Right renal cortex interstitium (tissue), 3 donors: ENCODE data around the gene CYTH1. TPM values are rescaled to one million over a fixed set of nuclear protein-coding genes. Genes with fewer than 3 reads are reported as not detected.

Experiments used
- DNase-seq, 3 donors: peaks; one replicate each; pipeline ENCODE4 v3.0.0-alpha.2; 2013; ENCODE audit warnings: low read depth in 3 of 3, low spot score in 2 of 3
- polyA plus RNA-seq, 3 donors: library from polyadenylated mRNA; unstranded; fragments of 120-200 nt; gene quantifications; one replicate each; pipeline ENCODE4 v1.2.1, GENCODE V29; 2013; ENCODE audit not compliant: insufficient read length in 3 of 3

CYTH1 gene
- polyA plus RNA-seq, 3 donors, result 21.1 to 24.3 (median 21.8) TPM

DNA sequence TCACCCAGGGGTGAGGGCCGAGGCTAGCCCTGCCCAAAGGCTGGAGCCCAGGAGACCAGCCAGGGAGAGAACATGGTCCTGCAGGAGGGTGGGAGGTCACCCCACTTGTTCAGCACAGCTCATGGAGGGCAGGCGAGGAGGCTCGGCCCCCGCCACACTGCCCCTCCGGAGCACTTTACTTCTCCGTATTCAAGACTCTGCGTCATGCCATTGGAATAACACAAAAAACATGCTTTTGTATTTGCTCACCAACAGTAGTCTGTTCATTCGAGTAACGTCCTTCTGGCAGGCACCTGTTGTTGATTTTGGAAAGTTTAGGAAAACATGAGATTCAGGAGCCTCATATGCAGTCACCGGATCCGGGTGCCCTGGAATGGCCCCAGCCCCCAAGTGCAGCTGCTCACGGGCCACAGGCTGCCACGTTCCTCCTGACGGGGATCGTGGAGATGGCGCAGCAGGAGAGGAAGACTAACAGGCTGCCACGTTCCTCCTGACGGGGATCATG, 123.7 kb downstream of the CYTH1 start:
- no peak for DNase-seq

DNA sequence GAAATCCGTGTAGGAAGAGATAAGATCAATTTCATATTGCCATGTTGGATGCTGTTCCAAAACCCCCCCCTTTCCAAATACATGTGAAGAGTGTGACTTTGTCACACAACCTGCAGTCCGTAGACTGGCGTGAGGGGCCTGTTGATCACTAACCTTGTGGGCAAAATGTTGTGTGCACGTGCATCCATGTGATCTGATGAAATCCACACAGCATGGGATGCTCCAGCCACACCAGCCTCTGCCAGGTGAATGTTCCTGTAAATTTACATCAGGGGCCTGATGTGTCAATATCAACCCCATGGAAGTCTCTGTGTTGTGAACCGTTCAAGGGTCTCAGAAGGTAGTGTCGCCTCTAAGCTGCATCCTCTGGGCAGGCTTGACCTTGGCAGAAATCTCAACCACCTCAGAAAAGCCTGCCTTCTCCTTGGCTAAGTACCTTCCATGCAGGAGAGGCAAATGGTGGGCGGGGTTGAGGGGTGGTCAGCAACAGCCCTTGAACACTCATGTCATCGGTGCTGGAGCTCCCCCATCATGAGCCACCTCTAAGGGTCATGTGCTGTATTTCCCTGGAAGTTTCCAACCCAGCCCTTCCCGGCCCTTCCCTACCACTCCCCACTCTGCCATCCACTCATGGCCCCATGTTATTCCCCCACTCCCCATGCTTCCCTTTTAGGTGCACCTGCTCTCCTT, 126.7 kb downstream of the CYTH1 start:
- no peak for DNase-seq

DNA sequence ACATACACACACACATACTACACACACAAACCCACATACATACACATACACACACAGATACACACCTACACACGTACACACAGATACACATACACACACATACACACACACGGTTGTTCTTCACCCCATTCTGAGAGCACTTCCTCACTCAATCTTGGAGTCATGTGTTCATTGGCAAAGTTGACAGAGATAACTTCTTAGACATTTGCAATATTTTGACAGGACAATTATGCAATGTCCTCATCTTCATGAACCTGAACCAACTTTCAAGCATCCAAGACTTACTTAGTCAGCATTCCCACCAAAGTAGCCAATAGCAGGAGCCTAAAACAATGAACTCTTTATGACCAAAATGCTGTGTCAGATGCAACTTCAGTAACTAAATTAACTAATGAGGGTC, 127.7 kb downstream of the CYTH1 start:
- DNase-seq, result no peak

DNA sequence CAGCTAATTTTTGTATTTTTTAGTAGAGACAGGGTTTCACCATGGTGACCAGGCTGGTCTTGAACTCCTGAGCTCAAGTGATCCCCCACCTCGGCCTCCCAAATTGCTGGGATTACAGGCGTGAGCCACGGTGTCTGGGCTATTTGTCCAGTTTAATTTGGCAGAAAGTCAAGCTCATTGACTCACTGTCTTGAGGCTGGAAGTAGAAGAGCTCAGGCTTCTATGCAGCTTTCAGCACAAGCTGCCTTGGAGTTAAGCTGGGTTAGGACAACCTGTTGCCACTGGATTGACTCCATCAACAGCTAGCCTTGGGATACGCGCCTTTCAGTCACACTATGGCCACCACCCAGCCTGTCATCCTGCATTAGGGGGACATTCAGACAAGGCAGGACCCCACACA, 128.7 kb downstream of the CYTH1 start:
- no peak for DNase-seq

DNA sequence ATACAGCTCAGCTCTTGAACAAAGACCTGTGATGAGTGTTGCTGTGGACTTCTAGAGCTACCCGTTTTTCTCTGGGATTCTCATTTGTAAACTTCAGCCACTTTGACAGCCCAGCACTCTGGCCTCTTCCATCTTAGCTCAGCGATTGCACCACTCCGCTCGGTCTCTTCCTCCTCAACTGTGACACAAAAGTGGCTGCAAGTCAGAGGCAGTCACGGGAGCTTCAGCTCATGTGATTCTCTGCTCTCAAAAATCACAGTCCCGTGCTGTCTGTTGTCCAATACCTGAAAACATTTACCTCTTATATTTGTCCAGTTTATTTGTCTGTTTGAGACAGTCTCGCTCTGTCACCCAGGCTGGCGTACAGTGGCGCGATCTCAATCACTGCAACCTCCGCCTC, 129.2 kb downstream of the CYTH1 start:
- DNase-seq, result no peak

DNA sequence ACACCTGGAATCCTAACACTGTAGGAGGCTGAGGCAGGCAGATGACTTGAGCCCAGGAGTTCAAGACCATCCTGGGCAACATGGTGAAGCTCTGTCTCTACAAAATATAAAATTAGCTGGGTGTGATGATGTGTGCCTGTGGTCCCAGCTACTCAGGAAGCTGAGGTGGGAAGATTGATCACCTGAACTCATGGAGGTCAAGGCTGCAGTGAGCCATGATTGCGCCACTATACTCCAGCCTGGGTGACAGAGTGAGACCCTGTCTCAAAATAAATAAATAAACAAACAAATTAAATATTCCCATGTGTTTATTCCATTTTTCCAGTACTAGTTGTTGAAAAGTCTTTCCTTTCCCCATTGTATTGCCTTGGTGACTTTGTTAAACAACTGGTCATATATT, 130.0 kb downstream of the CYTH1 start:
- DNase-seq, result no peak

DNA sequence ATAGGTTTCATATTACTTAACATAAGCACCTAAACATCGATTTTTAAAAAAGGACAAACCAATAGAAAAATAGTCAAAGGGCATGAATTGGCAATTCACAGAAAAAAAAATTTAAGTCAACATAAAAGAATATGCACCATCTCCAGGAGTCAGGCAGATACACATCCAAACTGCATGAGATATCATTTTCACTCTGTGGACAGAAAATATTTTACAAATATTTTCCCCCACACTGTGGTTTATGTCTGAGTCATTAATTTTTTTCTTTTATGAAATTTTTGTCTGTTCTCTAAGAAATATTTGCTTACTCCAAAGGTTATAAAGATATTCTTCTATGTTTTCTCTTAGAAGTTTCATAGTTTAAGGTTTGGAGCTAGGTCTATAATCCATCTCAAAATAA, 130.5 kb downstream of the CYTH1 start:
- no peak for DNase-seq

DNA sequence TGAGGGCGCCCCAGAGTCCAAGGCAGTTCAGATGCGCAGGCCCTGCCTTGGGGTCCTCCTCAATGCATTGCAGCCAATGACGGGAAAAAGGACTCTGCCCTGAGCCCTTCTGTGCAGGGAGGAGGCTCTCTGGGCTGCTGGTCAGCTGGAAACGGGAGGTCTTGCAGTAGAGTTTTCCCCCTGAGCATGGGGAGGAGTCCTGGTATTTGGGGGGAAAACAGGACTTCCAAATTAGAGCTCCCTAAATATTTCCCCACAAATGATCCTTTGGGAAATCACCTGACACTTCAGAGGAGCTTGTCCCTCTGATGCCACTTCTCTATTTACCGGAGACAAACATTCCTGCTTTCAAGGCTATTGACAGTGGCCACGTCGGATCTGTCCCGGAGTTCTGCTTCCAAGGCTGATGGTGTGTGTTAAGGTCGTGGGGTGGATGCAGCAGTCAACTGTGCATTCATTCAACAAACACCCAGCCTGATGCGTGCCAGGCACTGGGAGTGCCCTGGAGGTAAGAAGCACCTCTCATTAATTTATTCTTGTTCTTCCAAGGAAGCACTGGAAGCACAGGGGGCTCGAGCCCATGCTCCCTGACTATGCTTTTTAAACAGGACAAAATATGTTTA, 131.9 kb downstream of the CYTH1 start:
- DNase-seq, result no peak

DNA sequence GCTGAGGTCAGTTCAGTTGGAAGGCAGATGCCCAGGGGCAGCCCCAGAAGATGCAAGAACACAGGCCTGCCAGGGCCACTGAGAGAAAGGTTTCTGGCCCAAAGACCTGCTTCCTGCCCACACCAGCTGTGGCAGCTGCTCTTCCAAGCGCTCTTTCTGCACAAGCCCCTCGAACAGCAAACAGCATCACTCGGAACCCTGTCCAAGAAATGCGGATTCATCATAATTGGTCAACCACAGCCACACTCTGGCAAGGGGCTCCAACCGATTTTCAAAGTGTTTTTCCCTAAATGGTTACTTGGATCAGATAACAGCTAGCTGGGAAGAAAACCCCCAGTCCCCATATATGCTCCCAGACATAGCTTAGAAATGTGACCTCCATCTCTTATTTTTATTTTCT, 133.8 kb downstream of the CYTH1 start:
- DNase-seq, result no peak

DNA sequence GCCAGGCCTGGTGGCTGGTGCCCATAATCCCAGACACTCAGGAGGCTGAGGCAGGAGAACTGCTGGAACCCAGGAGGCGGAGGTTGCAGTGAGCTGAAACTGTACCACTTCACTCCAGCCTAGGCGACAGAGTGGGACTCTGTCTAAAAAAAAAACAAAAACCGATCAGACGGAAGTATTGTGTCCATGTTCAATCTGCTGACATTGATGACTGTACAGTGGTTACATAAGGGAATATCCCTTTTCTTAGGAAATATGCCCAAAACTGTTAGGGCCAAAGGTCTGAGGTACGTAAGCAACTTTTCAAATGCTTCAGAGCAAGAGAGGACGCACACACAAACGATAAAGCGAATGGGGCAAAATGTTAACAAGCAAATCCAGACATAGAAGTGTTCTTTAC, 135.0 kb downstream of the CYTH1 start:
- no peak for DNase-seq

DNA sequence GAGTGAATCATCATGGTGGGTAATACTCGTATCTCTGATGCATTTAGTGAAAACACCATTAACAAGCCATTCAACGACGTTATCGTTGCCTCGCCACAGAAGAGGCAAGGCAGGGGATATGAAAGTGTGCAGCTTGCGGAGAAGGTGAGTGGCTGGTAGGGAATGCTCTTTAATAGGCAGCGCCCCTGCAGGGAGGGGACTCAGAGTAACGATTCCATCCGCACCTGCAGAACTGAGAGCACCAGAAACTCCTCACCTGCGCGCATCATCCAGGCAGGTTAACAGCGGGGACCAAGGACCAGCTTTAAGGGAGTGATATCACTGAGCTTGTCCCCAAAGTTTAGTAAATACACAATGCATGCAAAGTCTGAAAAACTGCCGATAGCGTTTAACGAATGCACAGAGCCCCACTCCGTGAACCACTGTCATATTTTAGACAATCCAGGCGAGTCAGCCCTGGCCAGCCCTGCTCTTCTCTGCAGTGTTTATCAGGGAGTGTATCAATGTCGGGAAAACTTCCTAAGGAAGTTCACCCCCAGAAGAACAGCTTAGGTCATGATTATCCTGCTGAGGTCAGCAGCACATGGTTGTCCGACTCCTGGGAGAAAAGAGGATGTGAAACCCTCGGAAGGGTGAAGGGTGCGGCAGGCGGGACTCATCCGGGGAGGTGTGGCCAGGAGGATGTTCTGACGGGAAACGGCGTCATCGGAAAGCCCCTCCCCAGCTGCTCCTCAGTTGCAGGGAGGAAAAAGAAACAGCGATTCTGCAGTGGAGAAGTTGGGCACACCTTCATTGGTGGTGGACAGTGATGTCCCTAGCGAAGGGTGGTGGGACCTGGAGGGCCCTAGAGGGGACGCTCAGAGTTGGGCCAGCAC, 136.4 kb downstream of the CYTH1 start:
- no peak for DNase-seq

DNA sequence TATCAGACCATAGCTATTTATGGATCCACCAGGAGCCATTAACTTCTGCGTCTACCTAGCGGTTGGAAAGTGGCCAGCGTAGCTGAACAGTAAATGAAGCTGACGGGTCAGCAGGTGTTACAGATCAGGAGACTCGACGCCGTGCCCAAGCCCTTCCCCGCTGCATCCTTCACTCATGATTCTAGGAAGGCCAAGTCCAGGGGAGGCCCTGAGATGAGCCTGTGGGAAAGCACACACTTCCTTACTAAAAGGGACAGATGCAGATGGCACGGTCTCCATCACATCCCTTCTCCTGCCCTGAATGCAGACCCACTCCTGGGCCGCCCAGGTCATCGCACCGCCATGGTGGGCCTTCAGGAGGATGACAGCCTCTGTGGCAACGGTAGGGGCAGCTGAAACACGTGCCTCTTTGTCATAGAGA, 137.1 kb downstream of the CYTH1 start:
- no peak for DNase-seq

DNA sequence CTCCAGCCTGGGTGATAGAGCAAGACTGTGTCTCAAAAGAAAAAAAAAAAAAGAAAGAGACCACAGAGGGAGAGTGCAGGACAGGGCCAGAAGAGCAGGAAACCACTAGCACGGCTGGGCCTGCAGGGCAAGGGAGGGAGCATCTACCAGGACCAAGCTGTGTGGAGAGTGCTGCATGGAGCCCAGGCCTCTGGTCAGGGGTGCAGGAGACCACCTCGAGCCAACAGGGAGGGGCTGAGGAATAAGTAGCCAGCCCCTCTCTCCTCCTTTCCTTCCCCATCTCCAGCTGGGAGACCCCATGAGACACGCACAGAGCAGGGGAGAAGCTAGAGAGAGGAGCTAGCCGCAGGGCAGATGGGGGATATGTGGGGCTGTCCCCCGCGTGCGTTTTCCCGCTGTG, 137.8 kb downstream of the CYTH1 start:
- DNase-seq, result no peak

DNA sequence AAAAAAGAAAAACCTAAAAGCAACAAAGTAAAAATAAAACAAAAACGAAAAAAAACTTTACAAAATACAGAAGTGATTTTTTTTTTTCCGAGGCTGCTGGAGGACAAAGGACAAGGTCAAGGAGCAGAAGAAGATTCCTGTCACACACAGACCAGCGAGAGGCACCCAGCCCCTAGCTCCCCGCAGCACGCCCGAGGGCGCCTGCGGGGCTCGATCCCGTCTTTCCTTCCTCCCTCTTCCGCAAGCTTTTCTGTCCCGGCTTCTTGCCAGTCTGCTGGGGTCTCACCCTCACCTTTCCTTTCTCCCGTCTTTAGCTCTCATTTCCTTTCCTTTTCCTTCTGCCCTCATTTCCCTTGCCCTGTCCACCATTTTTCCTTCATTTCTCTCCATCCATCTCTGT, 138.7 kb downstream of the CYTH1 start:
- no peak for DNase-seq

DNA sequence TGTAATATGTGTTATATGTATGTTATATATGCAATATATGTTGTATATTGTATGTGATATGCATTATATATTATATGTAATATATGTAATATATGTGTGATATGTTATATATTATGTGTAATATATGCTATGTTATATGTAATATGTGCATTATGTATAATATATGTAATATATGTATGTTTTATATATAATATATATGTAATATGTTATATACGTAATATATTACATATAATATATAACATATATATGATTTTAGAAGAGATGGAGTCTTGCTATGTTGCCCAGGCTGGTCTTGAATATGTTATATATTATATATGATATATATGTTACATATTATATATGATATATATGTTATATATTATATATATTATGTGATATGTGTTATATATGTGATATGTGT, 139.4 kb downstream of the CYTH1 start:
- no peak for DNase-seq

DNA sequence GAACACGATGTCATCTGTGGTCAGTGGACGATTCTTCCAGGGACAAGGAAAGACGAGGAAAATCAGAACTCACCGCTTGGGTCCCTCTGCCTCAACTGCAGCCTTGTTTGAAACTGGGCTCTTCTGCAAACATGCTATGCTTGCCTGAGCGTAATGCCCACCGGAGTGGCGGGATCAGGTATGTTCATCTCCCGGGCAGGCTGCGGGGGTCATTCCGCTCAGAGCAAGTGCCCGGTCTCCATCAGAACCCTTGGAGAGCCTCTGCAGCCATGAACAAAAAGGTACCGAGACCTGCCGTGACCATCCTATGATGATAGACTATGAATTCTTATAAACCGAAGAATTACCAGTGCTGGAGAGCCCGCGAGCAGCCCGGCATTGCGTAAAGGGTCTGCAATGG, 140.4 kb downstream of the CYTH1 start:
- DNase-seq, result no peak

DNA sequence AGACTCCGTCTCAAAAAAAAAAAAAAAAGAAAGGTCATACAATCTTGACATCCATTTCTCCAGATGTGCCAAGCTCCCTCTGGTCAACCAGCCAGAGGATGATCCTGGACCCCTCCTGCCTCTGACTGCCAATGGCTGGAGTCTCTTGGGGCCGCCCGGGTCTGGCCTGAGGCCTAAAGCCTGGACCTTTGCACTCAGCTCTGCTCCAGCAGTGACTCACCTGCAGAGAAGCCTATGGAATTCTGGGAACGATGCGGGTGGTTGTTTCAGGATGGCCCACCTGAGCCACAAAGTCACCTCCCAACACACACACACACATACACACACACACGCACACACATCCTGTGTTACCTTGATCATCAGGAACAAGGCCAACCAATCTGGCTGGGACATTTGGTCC, 140.8 kb downstream of the CYTH1 start:
- DNase-seq, result no peak

DNA sequence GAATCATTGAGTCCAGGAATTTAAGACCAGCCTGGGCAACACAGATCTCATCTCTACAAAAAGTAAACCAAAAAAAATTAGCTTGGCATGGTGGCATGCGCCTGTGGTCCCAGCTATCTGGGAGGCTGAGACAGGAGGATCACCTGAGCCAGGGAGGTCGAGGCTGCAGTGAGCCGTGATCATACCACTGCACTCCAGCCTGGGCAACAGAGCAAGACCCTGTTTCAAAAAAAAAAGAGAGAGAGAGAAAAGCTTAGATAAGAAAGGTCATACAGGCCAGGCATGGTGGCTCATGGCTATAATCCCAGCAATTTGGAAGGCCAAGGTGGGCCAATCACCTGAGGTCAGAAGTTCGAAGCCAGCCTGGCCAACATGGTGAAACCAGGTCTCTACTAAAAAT, 141.4 kb downstream of the CYTH1 start:
- DNase-seq, result no peak

DNA sequence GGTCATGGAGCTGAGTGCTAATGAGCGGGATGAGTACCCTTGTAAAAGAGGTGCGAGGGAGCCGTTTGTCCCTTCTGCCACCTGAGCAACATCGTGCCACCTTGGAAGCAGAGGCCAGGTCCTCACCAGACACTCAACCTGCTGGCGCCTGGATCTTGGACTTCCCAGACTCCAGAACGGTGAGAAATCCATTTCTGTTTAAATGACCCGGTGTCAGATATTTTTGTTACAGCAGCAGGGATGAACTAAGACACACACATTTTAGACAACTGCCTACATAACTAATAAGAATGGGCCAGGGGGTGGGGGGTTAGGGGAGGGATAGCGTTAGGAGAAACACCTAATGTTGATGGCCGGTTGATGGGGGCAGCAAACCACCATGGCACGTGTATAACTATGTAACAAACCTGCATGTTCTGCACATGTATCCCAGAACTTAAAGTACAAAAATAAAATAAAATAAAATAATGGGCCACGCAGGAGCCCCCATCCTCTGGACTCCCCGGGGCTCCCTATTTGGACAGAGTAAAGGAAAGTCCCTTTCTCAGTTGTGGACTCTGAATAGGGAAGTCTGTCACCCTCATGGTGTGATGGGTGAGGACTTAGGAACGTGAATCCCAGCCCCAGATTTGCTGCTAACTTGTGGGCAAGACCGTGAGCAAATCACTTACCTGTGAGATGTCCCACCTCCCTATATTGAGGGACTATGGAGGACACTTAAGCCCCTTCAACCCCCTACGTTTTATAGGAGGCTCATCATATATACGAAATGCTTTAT, 144.2 kb downstream of the CYTH1 start:
- no peak for DNase-seq

DNA sequence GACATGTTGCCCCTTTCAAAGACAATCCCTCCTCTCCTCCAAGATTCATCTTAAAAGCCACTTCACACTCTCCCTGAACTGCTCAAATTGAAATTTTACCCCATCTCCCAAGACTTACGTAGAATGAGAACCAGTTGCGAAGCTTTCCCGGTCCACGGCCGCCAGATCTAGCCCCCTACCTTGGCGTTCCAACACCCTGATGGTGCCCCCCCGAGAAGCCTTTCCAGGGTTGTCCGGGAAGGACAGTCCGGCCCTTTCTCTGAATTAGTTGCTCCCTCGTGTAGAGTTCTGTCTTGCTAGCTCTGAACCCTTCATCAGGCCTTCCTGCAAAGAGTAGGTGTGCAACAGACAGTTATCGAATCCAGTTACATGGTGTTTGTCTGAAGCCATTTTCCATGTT, 144.9 kb downstream of the CYTH1 start:
- DNase-seq, result no peak

DNA sequence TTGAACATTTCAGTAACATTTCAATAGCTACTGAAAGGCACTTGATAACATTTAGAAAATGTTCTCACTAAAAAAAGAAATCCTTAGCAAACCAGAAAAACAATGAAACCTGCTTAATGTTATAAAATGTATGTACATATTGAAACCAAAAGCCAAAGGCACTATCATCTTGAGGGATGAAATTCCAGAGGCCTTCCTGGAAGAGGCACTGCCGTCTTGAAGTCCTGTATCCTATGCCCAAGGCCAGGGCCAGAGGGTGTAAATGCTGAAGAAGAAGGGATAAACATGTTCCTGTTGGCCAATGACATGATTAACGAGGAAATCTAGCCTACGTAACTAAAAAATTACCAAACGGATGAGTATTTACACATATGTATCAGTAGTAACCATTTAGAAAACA, 147.9 kb downstream of the CYTH1 start:
- no peak for DNase-seq
